GM23338 (cell line): Measurements from ENCODE around the gene MAP2K3. TPM values are rescaled to one million over a fixed set of nuclear protein-coding genes. Genes with fewer than 3 reads are reported as not detected.

Experiments
- ATAC-seq: fragments of 200-7000 bp; cut with Tn5 transposase; 3 replicates; pipeline ENCODE4 v1.9.1; 2020
- DNase-seq: peaks from one replicate; pipeline ENCODE4 v3.0.0-alpha.2; 2015; ENCODE audit warnings: low spot score
- H2AFZ ChIP-seq: fragments of 200-600 bp; sonication (generic); 2 replicates; pipeline ENCODE4 v1.8.0; 2016; ENCODE audit warnings: antibody characterized with exemption, mild to moderate bottlenecking, moderate library complexity
- H3F3A ChIP-seq: fragments of 200-600 bp; sonication (generic); replicated peaks from 2 replicates; pipeline ENCODE4 v1.8.0; 2017; ENCODE audit warnings: antibody characterized with exemption, mixed run types, low read depth
- H3K27ac ChIP-seq: fragments of 200-600 bp; sonication (generic); 2 replicates; pipeline ENCODE4 v1.6.1; 2016; ENCODE audit warnings: low read depth
- H3K27me3 ChIP-seq: fragments of 200-600 bp; sonication (generic); 2 replicates; pipeline ENCODE4 v1.8.0; 2016; ENCODE audit warnings: mild to moderate bottlenecking, mixed run types, moderate library complexity; ENCODE audit not compliant: insufficient read depth
- H3K36me3 ChIP-seq: fragments of 200-600 bp; sonication (generic); 2 replicates; pipeline ENCODE4 v1.8.0; 2016; ENCODE audit warnings: mild to moderate bottlenecking; ENCODE audit not compliant: insufficient read depth
- H3K4me1 ChIP-seq: fragments of 200-600 bp; sonication (generic); 2 replicates; pipeline ENCODE4 v1.8.0; 2016; ENCODE audit warnings: mild to moderate bottlenecking, moderate library complexity; ENCODE audit not compliant: insufficient read depth
- H3K4me2 ChIP-seq: fragments of 200-600 bp; sonication (generic); 2 replicates; pipeline ENCODE4 v1.7.1; 2017; ENCODE audit warnings: mixed run types
- H3K4me3 ChIP-seq: fragments of 200-600 bp; sonication (generic); 2 replicates; pipeline ENCODE4 v1.6.1; 2016; ENCODE audit warnings: mixed run types
- H3K79me2 ChIP-seq: fragments of 200-600 bp; sonication (generic); replicated peaks from 2 replicates; pipeline ENCODE4 v1.8.0; 2017; ENCODE audit warnings: mild to moderate bottlenecking; ENCODE audit not compliant: insufficient read depth
- H3K9me2 ChIP-seq: fragments of 200-600 bp; sonication (generic); 2 replicates; pipeline ENCODE4 v1.8.0; 2017; ENCODE audit not compliant: insufficient read depth
- H4K20me1 ChIP-seq: fragments of 200-600 bp; sonication (generic); replicated peaks from 2 replicates; pipeline ENCODE4 v1.8.0; 2017; ENCODE audit warnings: mild to moderate bottlenecking; ENCODE audit not compliant: insufficient read depth
- H3K27ac Mint-ChIP-seq: 2 replicates; pipeline ENCODE4 v1.8.0; 2020; ENCODE audit warnings: inconsistent platforms, mild to moderate bottlenecking, moderate library complexity, mixed read lengths
- H3K27me3 Mint-ChIP-seq: 3 replicates; pipeline ENCODE4 v1.8.0; 2022; ENCODE audit warnings: low read depth, mild to moderate bottlenecking, moderate library complexity, mixed read lengths, inconsistent platforms; ENCODE audit not compliant: insufficient read depth, poor library complexity
- H3K36me3 Mint-ChIP-seq: 3 replicates; pipeline ENCODE4 v1.8.0; 2021; ENCODE audit warnings: low read depth, mild to moderate bottlenecking, inconsistent platforms, moderate library complexity, mixed read lengths
- H3K4me1 Mint-ChIP-seq: 3 replicates; pipeline ENCODE4 v1.8.0; 2020; ENCODE audit warnings: mild to moderate bottlenecking, inconsistent platforms, mixed read lengths
- H3K4me3 Mint-ChIP-seq: 3 replicates; pipeline ENCODE4 v1.8.0; 2021; ENCODE audit warnings: moderate library complexity, mild to moderate bottlenecking, inconsistent platforms, mixed read lengths
- H3K9me3 Mint-ChIP-seq: 3 replicates; pipeline ENCODE4 v1.8.0; 2020; ENCODE audit warnings: moderate library complexity, mild to moderate bottlenecking, inconsistent platforms, mixed read lengths
- CREB1 ChIP-seq: fragments of 250-450 bp; sonication (Bioruptor Pico); IDR thresholded peaks from 2 replicates; pipeline ENCODE4 v1.5.0; 2020; ENCODE audit warnings: low read depth, mild to moderate bottlenecking, moderate library complexity
- CTCF ChIP-seq, 2 experiments: fragments of 200-600 bp in 1 of 2; sonication (generic) in 1 of 2; conservative IDR thresholded peaks; 2 replicates each; pipeline versions ENCODE4 v1.5.1 to v1.6.1; 2016 to 2017; ENCODE audit warnings: antibody characterized with exemption in 2 of 2, low read depth in 2 of 2, mild to moderate bottlenecking in 2 of 2, moderate library complexity in 1 of 2
- ETS1 ChIP-seq: IDR thresholded peaks from 2 replicates; pipeline ENCODE4 v1.6.1; 2016; ENCODE audit warnings: antibody characterized with exemption
- EZH2 ChIP-seq: fragments of 200-600 bp; sonication (generic); IDR thresholded peaks from one replicate; pipeline ENCODE4 v1.8.0; 2017; ENCODE audit warnings: antibody characterized with exemption, mild to moderate bottlenecking, low read depth; ENCODE audit not compliant: unreplicated experiment
- EZH2phosphoT487 ChIP-seq: fragments of 200-600 bp; sonication (generic); IDR thresholded peaks from one replicate; pipeline ENCODE4 v1.8.1; 2018; ENCODE audit warnings: antibody characterized with exemption; ENCODE audit not compliant: unreplicated experiment
- JUNB ChIP-seq: IDR thresholded peaks from one replicate; pipeline ENCODE4 v1.6.1; 2016; ENCODE audit warnings: antibody characterized with exemption; ENCODE audit not compliant: unreplicated experiment
- NANOG ChIP-seq: IDR thresholded peaks from 2 replicates; pipeline ENCODE4 v1.6.1; 2016; ENCODE audit warnings: antibody characterized with exemption, borderline replicate concordance
- POLR2AphosphoS5 ChIP-seq: IDR thresholded peaks from 2 replicates; pipeline ENCODE4 v1.6.1; 2016; ENCODE audit warnings: antibody characterized with exemption, low read depth
- REST ChIP-seq: IDR thresholded peaks from one replicate; pipeline ENCODE4 v1.6.1; 2018; ENCODE audit warnings: antibody characterized with exemption; ENCODE audit not compliant: unreplicated experiment
- STAT1 ChIP-seq: IDR thresholded peaks from one replicate; pipeline ENCODE4 v1.6.1; 2016; ENCODE audit warnings: antibody characterized with exemption; ENCODE audit not compliant: unreplicated experiment
- ZNF114 ChIP-seq: fragments of 250-450 bp; sonication (Bioruptor Pico); IDR thresholded peaks from 2 replicates; pipeline ENCODE4 v1.5.0; 2020; ENCODE audit warnings: mild to moderate bottlenecking, moderate library complexity
- ZNF331 ChIP-seq: fragments of 250-450 bp; sonication (Bioruptor Pico); IDR thresholded peaks from 2 replicates; pipeline ENCODE4 v1.5.0; 2020; ENCODE audit warnings: low read depth, mild to moderate bottlenecking, moderate library complexity
- ZNF462 ChIP-seq: fragments of 250-450 bp; sonication (Bioruptor Pico); IDR thresholded peaks from 2 replicates; pipeline ENCODE4 v1.5.0; 2020; ENCODE audit warnings: mild to moderate bottlenecking, moderate library complexity
- polyA plus RNA-seq: library from polyadenylated mRNA; unstranded; fragments of >200 nt; fragmentation: Nextera tagmentation; extraction: Ambion mirVana; gene quantifications from 2 replicates; pipeline ENCODE4 v1.2.1, GENCODE V29; 2016
- total RNA-seq: library from RNA; depleted of rRNA; stranded (reverse); fragments of >200 nt; shearing (Covaris generic); gene quantifications from 2 replicates; pipeline ENCODE4 v1.2.3, GENCODE V29; 2014

MAP2K3 gene
- total and polyA plus RNA-seq, 2 experiments from 2014 or later, result 28.5 to 31.7 TPM

GRCh38 chr17:21272250-21272649, 12.3 kb upstream of the MAP2K3 start:
- H3K4me3 Mint-ChIP-seq, result no peak overlapping the region
- TF ChIP-seq ETS1, result no peak
- TF ChIP-seq NANOG, result no peak
- TF ChIP-seq EZH2phosphoT487, result no peak
- TF ChIP-seq JUNB, result no peak
- no peak for TF ChIP-seq EZH2
- TF ChIP-seq ZNF462 (CRISPR knock-in tag), result no peak
- TF ChIP-seq ZNF331, result no peak
- TF ChIP-seq REST, result no peak
- no peak for TF ChIP-seq CTCF (conservative IDR thresholded peaks at IDR 0.05; ENCODE audit: low read depth in 2 of 2)
- no peak for TF ChIP-seq ZNF114 (CRISPR knock-in tag)
- no peak for TF ChIP-seq STAT1
- TF ChIP-seq CREB1 (CRISPR knock-in tag), result no peak
- no peak for TF ChIP-seq POLR2AphosphoS5
- no peak for ATAC-seq

More at GRCh38 chr17:21272250-21272649, 12.3 kb upstream of the MAP2K3 start:
- peaks cover 28% of the 10 kb centered on the region for H3K27me3 ChIP-seq
- no peak for DNase-seq
- Mint-ChIP-seq H3K27me3 (peaks cover 25% of the 10 kb centered on the region), H3K9me3 (peaks cover 3% of the 10 kb centered on the region; the same call in 1 of the 3 replicates), H3K4me1 (peaks cover 13% of the 10 kb centered on the region), H3K27ac (no peak overlapping the region), H3K36me3 (no peaks in the 10 kb centered on the region; the same call in 2 of the 3 replicates)
- no peaks in the 10 kb centered on the region for H3K9me2 ChIP-seq
- no peak overlapping the region for H3K4me2 ChIP-seq
- no peak overlapping the region for H3K27ac ChIP-seq
- H3F3A ChIP-seq, result 0 out of 2 replicates have a peak, but pooled peaks cover 3% of the 10 kb centered on the region
- no peak overlapping the region for H3K4me3 ChIP-seq
- no peaks in the 10 kb centered on the region for H3K79me2 ChIP-seq
- H2AFZ ChIP-seq, result no peak overlapping the region
- H4K20me1 ChIP-seq, result no peaks in the 10 kb centered on the region
- H3K4me1 ChIP-seq, result peaks cover 10% of the 10 kb centered on the region
- H3K36me3 ChIP-seq, result no peaks in the 10 kb centered on the region
